KOPT-K1 (cell line): Measurements from ENCODE around the gene ERG.

Experiments
- H3K27ac ChIP-seq: fragments of 200-600 bp; sonication (generic); 2 replicates; pipeline ENCODE4 v1.5.1; 2016; ENCODE audit warnings: antibody characterized with exemption, mild to moderate bottlenecking, low read depth, low read length; ENCODE audit not compliant: poor library complexity, severe bottlenecking
- H3K36me3 ChIP-seq: fragments of 200-600 bp; sonication (generic); 2 replicates; pipeline ENCODE4 v1.5.1; 2017; ENCODE audit warnings: antibody characterized with exemption, mild to moderate bottlenecking, low read length, moderate library complexity; ENCODE audit not compliant: insufficient read depth
- H3K9me3 ChIP-seq: fragments of 200-600 bp; sonication (generic); 2 replicates; pipeline ENCODE4 v1.5.1; 2017; ENCODE audit warnings: antibody characterized with exemption, low read length, mild to moderate bottlenecking; ENCODE audit not compliant: insufficient read depth, poor library complexity, severe bottlenecking

Gene ERG

DNA sequence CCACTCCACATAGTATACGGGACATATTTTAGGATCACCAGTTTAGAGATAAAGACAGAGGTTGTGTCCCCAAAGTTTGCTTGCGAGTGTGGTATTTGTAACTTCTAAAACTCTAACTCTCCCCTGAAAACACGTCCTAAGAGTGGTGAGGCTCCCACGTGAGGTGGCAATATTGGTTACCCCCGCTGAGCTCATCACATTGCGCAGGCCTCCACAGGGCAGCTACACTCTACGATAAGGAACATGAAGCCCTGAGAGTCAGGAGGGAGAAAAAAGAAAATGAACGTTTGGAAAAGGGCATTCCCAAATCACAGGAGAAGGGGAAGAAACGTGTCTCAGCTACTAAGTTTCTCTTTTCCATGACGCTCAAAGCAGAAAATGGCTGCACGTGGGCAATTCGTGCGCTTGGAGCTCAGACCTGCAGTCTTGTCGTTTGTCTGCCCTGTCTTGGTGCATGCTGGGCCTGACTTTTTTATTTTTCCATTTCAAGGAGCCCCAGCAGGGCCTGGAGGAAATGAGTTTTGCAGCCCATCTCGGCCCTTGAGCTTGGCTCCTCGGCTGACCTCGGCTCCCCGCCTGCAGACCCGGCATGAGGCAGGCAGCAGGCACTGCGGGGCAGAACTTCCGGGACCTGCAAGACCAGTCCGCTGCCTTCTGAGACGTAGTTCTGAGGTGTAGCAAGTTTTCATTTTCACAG lies 25.7 kb downstream of the ERG start:
- peaks cover 13% of the 10 kb centered on the region for H3K36me3 ChIP-seq
- H3K27ac ChIP-seq = peak overlapping the region; percentile 98
- H3K9me3 ChIP-seq = peaks cover 9% of the 10 kb centered on the region

DNA sequence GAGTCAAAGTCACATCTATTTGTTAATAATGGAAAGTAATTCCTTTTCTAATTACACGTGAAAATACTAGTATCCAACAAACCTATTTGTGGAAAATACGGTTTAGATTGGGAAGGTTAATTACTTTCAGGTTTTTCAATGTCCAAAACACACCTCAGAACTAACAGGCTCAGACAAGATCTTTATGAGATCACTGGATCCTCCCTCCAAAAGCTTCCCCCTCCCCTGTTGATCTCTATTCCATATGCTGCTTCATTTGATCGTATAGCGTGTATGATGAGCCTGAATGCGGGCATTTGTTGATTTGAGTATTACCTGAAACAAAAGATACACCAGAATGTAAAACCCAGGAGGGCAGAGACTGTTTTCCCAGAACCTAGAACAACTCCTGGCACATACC lies 26.5 kb downstream of the ERG start:
- H3K9me3 ChIP-seq = peaks cover 9% of the 10 kb centered on the region
- H3K36me3 ChIP-seq = peaks cover 19% of the 10 kb centered on the region
- peak overlapping the region; percentile 98 for H3K27ac ChIP-seq

DNA sequence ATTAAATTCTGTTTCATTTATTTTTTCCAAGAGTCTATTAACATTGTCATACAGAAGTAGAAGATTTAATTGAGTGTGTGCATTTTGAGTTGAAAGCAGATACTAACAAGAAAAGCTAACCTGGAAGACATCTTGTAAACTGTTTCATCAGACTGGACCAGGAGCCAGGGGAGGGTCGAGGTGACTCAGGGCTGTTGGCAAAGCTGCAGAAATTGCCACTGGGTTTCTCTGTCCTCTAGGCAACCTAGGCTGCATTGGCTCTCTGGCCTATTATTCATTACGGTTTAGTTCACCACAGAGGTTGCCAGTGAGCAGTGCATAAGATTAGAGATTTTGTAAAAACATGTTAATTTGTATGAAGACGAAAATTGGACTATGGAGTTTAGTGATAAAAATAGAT lies 27.5 kb downstream of the ERG start:
- Histone ChIP-seq H3K27ac (peak overlapping the region; percentile 98), H3K9me3 (peaks cover 9% of the 10 kb centered on the region), H3K36me3 (peaks cover 19% of the 10 kb centered on the region)

DNA sequence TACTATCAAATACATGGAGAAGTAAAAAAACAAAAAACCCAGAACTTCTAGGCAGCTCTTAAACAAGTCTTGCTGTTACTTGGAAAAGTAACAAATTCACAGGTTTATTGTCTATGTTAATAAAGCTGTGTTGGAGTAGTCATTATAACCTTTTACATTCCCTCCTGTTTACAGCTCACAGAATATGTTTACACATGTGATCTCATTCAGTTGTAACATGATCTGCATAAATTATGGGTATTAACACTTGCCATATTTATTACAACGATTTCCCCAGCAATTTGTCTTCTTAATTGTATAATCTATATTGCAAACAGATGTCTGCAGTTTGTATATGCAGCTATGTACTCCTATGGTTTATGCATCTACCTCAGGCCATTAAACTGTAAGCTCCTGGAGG lies 28.6 kb downstream of the ERG start:
- Histone ChIP-seq H3K36me3 (peaks cover 19% of the 10 kb centered on the region), H3K9me3 (peaks cover 9% of the 10 kb centered on the region), H3K27ac (no peak overlapping the region)

GRCh38 chr21:38468989-38469388 lies 29.3 kb downstream of the ERG start:
- peaks cover 9% of the 10 kb centered on the region for H3K9me3 ChIP-seq
- H3K36me3 ChIP-seq = peaks cover 19% of the 10 kb centered on the region
- H3K27ac ChIP-seq = no peak overlapping the region

DNA sequence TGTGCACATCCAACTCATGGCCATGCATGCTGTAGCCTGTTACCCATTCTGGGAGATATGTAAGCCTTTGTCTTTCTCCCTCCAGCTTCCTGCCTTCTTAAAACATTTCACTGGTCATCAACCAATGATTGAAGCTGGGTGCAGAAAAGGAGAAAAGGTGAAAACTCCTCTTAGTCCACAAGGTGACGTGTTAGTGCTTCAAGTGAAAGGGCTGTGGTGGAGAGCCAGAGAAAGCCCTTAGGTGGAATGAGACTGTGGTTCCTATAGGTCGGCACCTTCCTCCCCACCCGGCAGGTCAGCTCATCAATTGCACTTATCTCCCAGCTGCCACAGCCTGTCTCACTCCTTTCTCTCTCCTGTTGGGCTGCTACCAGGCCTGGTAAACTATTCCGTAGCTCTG lies 30.4 kb downstream of the ERG start:
- H3K27ac ChIP-seq = no peak overlapping the region
- H3K36me3 ChIP-seq = peaks cover 19% of the 10 kb centered on the region
- H3K9me3 ChIP-seq = peaks cover 9% of the 10 kb centered on the region

DNA sequence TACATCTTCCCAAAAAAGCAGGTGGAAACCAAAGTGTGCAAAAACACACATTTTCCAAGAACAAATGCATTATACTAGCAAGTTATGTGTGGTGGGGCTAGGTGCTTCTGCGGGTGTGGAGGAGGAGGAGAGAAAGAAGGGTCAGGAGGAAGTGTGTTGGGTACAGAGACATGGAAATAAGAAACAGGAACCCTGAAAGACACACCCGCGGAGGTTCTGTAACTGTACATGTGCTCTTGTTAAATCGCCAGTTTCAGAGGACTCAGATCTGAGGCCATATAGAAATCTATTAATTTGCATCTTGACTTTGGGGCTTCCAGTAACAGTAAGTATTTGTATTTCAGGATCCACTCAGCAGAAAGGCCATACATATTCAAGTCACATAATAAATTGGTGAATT lies 30.9 kb downstream of the ERG start:
- H3K36me3 ChIP-seq = peaks cover 19% of the 10 kb centered on the region
- no peak overlapping the region for H3K27ac ChIP-seq
- H3K9me3 ChIP-seq = peaks cover 9% of the 10 kb centered on the region

- Histone ChIP-seq H3K36me3 (no peaks in the 10 kb centered on the region), H3K27ac (no peak overlapping the region), H3K9me3 (no peaks in the 10 kb centered on the region)
These were observed 38.0 kb downstream of the ERG start for GRCh38 chr21:38460171-38460742.

GRCh38 chr21:38459490-38459889 lies 38.8 kb downstream of the ERG start:
- no peaks in the 10 kb centered on the region for H3K9me3 ChIP-seq
- H3K36me3 ChIP-seq = no peaks in the 10 kb centered on the region
- no peak overlapping the region for H3K27ac ChIP-seq

DNA sequence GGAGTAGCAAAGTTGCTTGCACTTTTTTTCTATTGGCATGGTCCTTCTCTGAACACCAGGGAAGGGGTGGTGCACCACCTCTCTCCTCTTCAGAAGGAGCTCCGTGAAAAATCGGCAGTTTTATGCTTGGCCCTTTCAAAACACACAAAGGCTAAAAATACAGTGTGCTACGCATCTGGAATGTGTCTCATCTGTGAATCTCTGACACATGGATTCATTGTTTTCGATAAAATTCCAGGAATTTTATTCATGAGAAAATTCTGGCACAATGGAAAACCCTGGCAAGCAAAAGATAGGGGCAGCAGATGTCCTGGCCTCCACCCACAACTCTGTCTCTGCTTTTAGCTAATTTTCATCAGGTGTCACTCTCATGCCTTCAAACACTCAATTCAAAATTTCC lies 42.9 kb downstream of the ERG start:
- no peak overlapping the region for H3K27ac ChIP-seq
- peaks cover 4% of the 10 kb centered on the region; the same call in 1 of the 2 replicates for H3K36me3 ChIP-seq
- H3K9me3 ChIP-seq = no peaks in the 10 kb centered on the region

- H3K36me3 ChIP-seq = peaks cover 4% of the 10 kb centered on the region; the same call in 1 of the 2 replicates
- H3K27ac ChIP-seq = no peak overlapping the region
- H3K9me3 ChIP-seq = no peaks in the 10 kb centered on the region
These were observed 43.6 kb downstream of the ERG start for GRCh38 chr21:38454702-38455101.

- Histone ChIP-seq H3K27ac (no peak overlapping the region), H3K9me3 (no peaks in the 10 kb centered on the region), H3K36me3 (peaks cover 4% of the 10 kb centered on the region; the same call in 1 of the 2 replicates)
These were observed 44.1 kb downstream of the ERG start for GRCh38 chr21:38454161-38454560.

DNA sequence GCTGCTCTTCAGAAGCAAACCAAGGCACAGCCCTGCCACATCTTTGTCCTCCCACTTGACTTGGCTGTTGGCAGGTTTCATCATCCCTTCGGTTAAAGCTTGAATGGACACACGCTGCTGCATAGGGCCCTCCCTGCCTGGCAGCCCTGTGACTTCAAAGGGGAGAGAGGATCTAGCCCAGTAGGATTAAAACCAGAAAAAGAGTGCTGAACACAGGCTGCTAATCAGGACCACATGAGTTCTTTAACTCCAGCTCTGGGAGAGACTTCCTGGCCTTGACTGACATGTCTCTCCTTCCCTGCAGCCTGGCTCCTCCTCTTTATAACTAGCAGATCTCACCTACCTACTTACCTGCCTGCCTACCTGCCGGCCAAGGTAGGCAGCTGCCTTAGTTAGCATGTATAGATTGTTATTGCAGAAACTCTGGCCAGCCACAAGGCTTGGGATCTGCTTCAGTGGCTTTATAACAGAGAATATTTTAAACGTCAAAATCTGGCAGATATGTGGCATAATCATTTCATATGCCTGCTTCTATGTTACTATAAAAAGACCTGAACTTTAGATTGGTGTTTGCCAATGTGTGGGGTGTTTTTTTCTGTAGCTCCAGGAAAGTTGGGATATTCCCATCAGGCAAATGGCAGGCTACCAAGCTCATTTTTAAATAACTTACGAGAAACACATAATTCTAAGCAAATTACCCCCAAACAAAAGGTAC lies 49.4 kb downstream of the ERG start:
- peak overlapping the region; percentile 17 for H3K27ac ChIP-seq
- no peaks in the 10 kb centered on the region for H3K9me3 ChIP-seq
- H3K36me3 ChIP-seq = peaks cover 9% of the 10 kb centered on the region; the same call in 1 of the 2 replicates

GRCh38 chr21:38447611-38448010 lies 50.7 kb downstream of the ERG start:
- no peaks in the 10 kb centered on the region for H3K9me3 ChIP-seq
- H3K36me3 ChIP-seq = peaks cover 6% of the 10 kb centered on the region; the same call in 1 of the 2 replicates
- H3K27ac ChIP-seq = peak overlapping the region; percentile 17

GRCh38 chr21:38444691-38445090 lies 53.6 kb downstream of the ERG start:
- H3K36me3 ChIP-seq = peaks cover 23% of the 10 kb centered on the region; the same call in 1 of the 2 replicates
- H3K27ac ChIP-seq = no peak overlapping the region
- H3K9me3 ChIP-seq = no peaks in the 10 kb centered on the region
